Natural killer cell (primary cell): ENCODE results near the gene S100A7. TPM values are rescaled to one million over a fixed set of nuclear protein-coding genes. Genes with fewer than 3 reads are reported as not detected.
A peak's percentile ranks its signal among the peaks of the same experiment; 100 is the strongest.

Source experiments
- ATAC-seq, 3 donors: fragments of 150-1000 bp in 2 of 3; fragments of 200-7000 bp in 1 of 3; cut with Tn5 transposase; 1 replicate in 1 of 3; 2 replicates in 2 of 3; pipeline ENCODE4 v1.10.0; 2021; ENCODE audit warnings: mild to moderate bottlenecking in 2 of 3, moderate library complexity in 2 of 3
- DNase-seq, 2 donors: peaks; one replicate each; pipeline versions ENCODE4 v3.0.0 to v3.0.0-alpha.2; 2013 to 2021; ENCODE audit warnings: mixed read lengths in 1 of 2
- H3K27ac ChIP-seq: one replicate; pipeline ENCODE4 v1.5.1; 2013; ENCODE audit warnings: mild to moderate bottlenecking, low read length
- H3K27me3 ChIP-seq: one replicate; pipeline ENCODE4 v1.6.1; 2013; ENCODE audit warnings: low read length; ENCODE audit not compliant: control insufficient read depth, insufficient read depth
- H3K36me3 ChIP-seq: one replicate; pipeline ENCODE4 v1.6.1; 2013; ENCODE audit warnings: low read length; ENCODE audit not compliant: control insufficient read depth, insufficient read depth
- H3K4me1 ChIP-seq: one replicate; pipeline ENCODE4 v1.6.1; 2013; ENCODE audit warnings: low read length; ENCODE audit not compliant: control insufficient read depth, insufficient read depth
- H3K4me3 ChIP-seq: one replicate; pipeline ENCODE4 v1.5.1; 2013; ENCODE audit warnings: low read length
- H3K9me3 ChIP-seq: one replicate; pipeline ENCODE4 v1.6.1; 2013; ENCODE audit warnings: low read length; ENCODE audit not compliant: control insufficient read depth, insufficient read depth
- H3K27ac Mint-ChIP-seq, 2 donors: one replicate each; pipeline ENCODE4 v1.8.0; 2022; ENCODE audit warnings: mild to moderate bottlenecking in 2 of 2, mixed read lengths in 2 of 2, moderate library complexity in 1 of 2
- H3K27me3 Mint-ChIP-seq, 2 donors: one replicate each; pipeline ENCODE4 v1.8.0; 2022; ENCODE audit warnings: low read depth in 2 of 2, mixed read lengths in 2 of 2
- H3K36me3 Mint-ChIP-seq: one replicate; pipeline ENCODE4 v1.8.0; 2022; ENCODE audit warnings: mixed read lengths
- H3K4me1 Mint-ChIP-seq, 2 donors: one replicate each; pipeline ENCODE4 v1.8.0; 2022; ENCODE audit warnings: mixed read lengths in 2 of 2
- H3K4me3 Mint-ChIP-seq: one replicate; pipeline ENCODE4 v1.8.0; 2022; ENCODE audit warnings: mild to moderate bottlenecking, moderate library complexity, mixed read lengths
- H3K9me3 Mint-ChIP-seq, 2 donors: one replicate each; pipeline ENCODE4 v1.8.0; 2022; ENCODE audit warnings: mixed read lengths in 2 of 2
- WGBS: methylation state at CpG from one replicate; pipeline ENCODE4 v1.1.7; 2013; ENCODE audit warnings: missing lambda C conversion rate; ENCODE audit not compliant: insufficient coverage; 5-methylcytosine and 5-hydroxymethylcytosine counted together
- intact Hi-C: fragments of 100-400 bp; cut with micrococcal nuclease; formaldehyde crosslinking; loops from one replicate; pipeline ENCODE4 v1.14.2; 2022
- total RNA-seq, 4 donors: library from RNA; stranded (reverse); fragments of 120-200 nt in 1 of 4; gene quantifications; one replicate each; pipeline versions ENCODE4 v1.2.3 to v1.2.4, GENCODE V29; 2013 to 2022
- TF ChIP-seq, protein P1 (sequence below): fragments of 200-600 bp; IDR thresholded peaks from one replicate; pipeline ENCODE4 v1.8.0; 2022; ENCODE audit warnings: antibody characterized with exemption

The S100A7 gene
- total RNA-seq, 3 donors from 2014 or later (not counting 1 experiment from before 2014, with no cell fraction given) = not detected

DNA sequence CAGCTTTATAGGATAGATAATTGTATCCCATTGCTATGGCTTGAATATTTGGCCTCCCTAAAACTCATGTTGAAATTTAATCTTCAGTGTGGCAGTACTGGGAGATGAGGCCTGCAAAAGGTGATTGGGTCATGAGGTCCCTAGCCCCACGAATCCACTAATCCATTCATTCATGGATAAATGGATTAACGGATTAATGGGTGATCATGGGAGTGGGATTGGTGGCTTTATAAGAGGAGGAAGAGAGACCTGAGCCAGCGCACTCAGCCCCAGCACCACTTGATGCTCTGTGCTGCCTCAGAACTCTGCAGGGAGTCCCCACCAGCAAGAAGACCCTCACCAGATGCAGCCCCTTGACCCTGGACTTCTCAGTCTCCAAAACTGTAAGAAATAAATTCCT lies 43.3 kb upstream of the S100A7 start:
- Mint-ChIP-seq H3K36me3 (no peaks in the 10 kb centered on the region), H3K27me3 (peaks cover 10 to 14% of the 10 kb centered on the region in 2 donors), H3K4me3 (no peak overlapping the region), H3K9me3 (no peaks in the 10 kb centered on the region), H3K27ac (no peak overlapping the region), H3K4me1 (no peaks in the 10 kb centered on the region)
- ATAC-seq (no peak), DNase-seq (no peak)
- TF ChIP-seq, protein P1, sequence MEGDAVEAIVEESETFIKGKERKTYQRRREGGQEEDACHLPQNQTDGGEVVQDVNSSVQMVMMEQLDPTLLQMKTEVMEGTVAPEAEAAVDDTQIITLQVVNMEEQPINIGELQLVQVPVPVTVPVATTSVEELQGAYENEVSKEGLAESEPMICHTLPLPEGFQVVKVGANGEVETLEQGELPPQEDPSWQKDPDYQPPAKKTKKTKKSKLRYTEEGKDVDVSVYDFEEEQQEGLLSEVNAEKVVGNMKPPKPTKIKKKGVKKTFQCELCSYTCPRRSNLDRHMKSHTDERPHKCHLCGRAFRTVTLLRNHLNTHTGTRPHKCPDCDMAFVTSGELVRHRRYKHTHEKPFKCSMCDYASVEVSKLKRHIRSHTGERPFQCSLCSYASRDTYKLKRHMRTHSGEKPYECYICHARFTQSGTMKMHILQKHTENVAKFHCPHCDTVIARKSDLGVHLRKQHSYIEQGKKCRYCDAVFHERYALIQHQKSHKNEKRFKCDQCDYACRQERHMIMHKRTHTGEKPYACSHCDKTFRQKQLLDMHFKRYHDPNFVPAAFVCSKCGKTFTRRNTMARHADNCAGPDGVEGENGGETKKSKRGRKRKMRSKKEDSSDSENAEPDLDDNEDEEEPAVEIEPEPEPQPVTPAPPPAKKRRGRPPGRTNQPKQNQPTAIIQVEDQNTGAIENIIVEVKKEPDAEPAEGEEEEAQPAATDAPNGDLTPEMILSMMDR = no peak
- H3K36me3 ChIP-seq = no peaks in the 10 kb centered on the region
- no peak overlapping the region for H3K27ac ChIP-seq
- no peaks in the 10 kb centered on the region for H3K4me1 ChIP-seq
- no peaks in the 10 kb centered on the region for H3K9me3 ChIP-seq
- no peaks in the 10 kb centered on the region for H3K27me3 ChIP-seq
- no peak overlapping the region for H3K4me3 ChIP-seq
- intact Hi-C loops = no loop called here
- WGBS = 100% methylated on average over 1 of the region's 3 CpGs

DNA sequence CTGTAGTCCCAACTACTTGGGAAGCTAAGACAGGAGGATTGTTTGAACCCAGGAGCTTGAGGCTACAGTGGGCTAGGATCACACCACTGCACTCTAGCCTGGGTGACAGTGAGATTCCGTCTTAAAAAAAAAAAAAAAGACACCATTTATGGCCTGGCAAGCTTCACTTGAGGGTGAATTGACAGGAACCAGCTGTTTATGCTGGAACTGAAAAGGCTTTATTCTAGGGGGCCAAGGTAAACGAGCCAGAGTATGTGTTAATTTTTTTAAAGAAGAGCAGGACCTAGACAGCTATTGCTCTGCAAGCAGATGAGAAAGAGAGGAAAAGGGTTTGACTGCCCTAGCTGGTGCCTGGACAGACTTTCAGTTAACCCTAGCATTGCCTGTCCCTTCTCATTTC lies 38.3 kb upstream of the S100A7 start:
- Histone ChIP-seq H3K36me3 (no peaks in the 10 kb centered on the region), H3K4me3 (no peak overlapping the region), H3K9me3 (no peaks in the 10 kb centered on the region), H3K27me3 (no peaks in the 10 kb centered on the region), H3K27ac (no peak overlapping the region), H3K4me1 (peaks cover 5% of the 10 kb centered on the region)
- Mint-ChIP-seq H3K4me3 (no peak overlapping the region), H3K4me1 (no peaks in the 10 kb centered on the region), H3K36me3 (no peaks in the 10 kb centered on the region), H3K27ac (no peak overlapping the region), H3K27me3 (peaks cover 27 to 28% of the 10 kb centered on the region in 2 donors), H3K9me3 (no peaks in the 10 kb centered on the region)
- DNase-seq (no peak), ATAC-seq (no peak)
- intact Hi-C loops = no loop called here
- WGBS = 3% methylated on average over 2 of the region's 2 CpGs
- TF ChIP-seq, protein P1 = no peak

DNA sequence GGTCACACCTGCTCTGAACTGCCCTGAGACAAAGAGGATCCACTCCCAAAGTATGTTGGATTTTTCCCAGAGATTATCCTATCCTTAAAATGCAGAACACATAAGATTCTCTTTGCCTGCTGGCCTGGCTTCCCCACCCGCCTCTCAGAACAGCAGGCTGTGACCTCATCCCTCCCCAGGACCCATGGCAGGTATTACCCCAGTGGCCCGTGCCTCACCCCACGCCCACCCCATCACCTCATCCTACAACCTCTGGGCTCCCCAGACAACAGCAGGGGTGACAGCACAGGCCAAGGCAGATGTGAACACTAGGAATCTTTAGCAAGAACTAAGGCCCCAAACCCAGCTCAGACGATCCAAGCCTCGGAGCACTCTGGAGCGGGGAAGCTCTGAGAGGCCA lies 35.1 kb upstream of the S100A7 start:
- Mint-ChIP-seq H3K36me3 (no peaks in the 10 kb centered on the region), H3K4me1 (peaks cover 0 to 4% of the 10 kb centered on the region in 2 donors), H3K27ac (peak overlapping the region in 1 of 2 donors; percentile 40), H3K9me3 (no peaks in the 10 kb centered on the region), H3K27me3 (peaks cover 32 to 34% of the 10 kb centered on the region in 2 donors), H3K4me3 (no peak overlapping the region)
- TF ChIP-seq, protein P1 = no peak
- Histone ChIP-seq H3K27me3 (no peaks in the 10 kb centered on the region), H3K27ac (no peak overlapping the region), H3K4me1 (peaks cover 5% of the 10 kb centered on the region), H3K4me3 (no peak overlapping the region), H3K9me3 (no peaks in the 10 kb centered on the region), H3K36me3 (no peaks in the 10 kb centered on the region)
- 70% methylated on average over 6 of the region's 6 CpGs for WGBS
- DNase-seq (no peak), ATAC-seq (no peak)
- intact Hi-C loops = no loop called here

DNA sequence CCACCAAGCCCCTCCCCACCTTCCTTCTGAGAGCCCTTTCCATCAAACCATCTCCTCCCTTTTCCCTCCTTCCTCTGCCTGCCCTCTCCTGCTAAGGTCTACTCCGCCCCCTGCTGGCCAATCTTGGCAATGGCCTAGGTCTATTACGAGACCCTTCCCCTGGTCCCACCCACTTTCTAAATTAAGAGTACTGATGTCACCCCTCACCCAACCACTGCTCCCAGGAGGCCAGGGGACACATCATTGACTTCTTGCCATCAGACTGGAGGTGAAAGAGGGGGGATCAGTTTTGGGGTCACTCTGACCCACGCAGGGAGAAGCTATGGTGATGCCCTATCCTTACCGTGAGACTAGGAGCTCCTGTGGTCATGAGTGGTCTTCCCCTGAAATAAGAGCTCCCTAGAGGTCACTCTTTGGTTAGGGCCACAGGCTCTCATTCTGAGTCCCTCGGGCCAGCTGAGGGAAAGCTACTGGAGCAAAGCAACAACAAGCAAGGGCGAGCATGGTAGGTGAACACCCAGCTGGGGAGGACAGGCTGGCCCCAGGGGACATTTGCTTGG lies 34.6 kb upstream of the S100A7 start:
- DNase-seq (peak; percentile 58 to 78), ATAC-seq (peak; percentile 55 to 73 (median 72))
- H3K9me3 ChIP-seq = no peaks in the 10 kb centered on the region
- 38% methylated on average over 6 of the region's 6 CpGs for WGBS
- no peak overlapping the region for H3K4me3 ChIP-seq
- TF ChIP-seq, protein P1 = peak; percentile 84
- intact Hi-C loops = no loop called here
- Mint-ChIP-seq H3K27me3 (peaks cover 32 to 34% of the 10 kb centered on the region in 2 donors), H3K9me3 (no peaks in the 10 kb centered on the region), H3K27ac (peak overlapping the region in 1 of 2 donors; percentile 40), H3K4me3 (no peak overlapping the region), H3K4me1 (peaks cover 0 to 4% of the 10 kb centered on the region in 2 donors), H3K36me3 (no peaks in the 10 kb centered on the region)
- H3K27ac ChIP-seq = no peak overlapping the region
- H3K27me3 ChIP-seq = no peaks in the 10 kb centered on the region
- no peaks in the 10 kb centered on the region for H3K36me3 ChIP-seq
- peaks cover 5% of the 10 kb centered on the region for H3K4me1 ChIP-seq
